Right ventricle myocardium inferior (tissue), 1 donor: ENCODE data around the gene LDLRAD4. TPM values are rescaled to one million over a fixed set of nuclear protein-coding genes. Genes with fewer than 3 reads are reported as not detected.
A peak's percentile ranks its signal among the peaks of the same experiment; 100 is the strongest.

Source experiments
- ATAC-seq: fragments of 200-7000 bp; cut with Tn5 transposase; one replicate; pipeline ENCODE4 v1.9.1; 2020; ENCODE audit warnings: mild to moderate bottlenecking, moderate library complexity
- DNase-seq: peaks from one replicate; pipeline ENCODE4 v3.0.0; 2021; ENCODE audit errors: missing footprints
- intact Hi-C: fragments of 100-400 bp; cut with DNase I; formaldehyde crosslinking; loops from one replicate; pipeline ENCODE4 v1.11.0; 2022
- total RNA-seq: library from RNA; stranded (reverse); fragmentation: NEBNext Ultra II Directional; extraction: Animal tissue kit (Norgen Biotek cat#: 25700); gene quantifications from one replicate; pipeline ENCODE4 v1.2.1, GENCODE V29; 2021
- donor health status: DM: no; HTN: yes; CAD: no; lungs with severe emphysema.

The LDLRAD4 gene
- total RNA-seq, 1 donor from 2014 or later, result 29.6 TPM

DNA sequence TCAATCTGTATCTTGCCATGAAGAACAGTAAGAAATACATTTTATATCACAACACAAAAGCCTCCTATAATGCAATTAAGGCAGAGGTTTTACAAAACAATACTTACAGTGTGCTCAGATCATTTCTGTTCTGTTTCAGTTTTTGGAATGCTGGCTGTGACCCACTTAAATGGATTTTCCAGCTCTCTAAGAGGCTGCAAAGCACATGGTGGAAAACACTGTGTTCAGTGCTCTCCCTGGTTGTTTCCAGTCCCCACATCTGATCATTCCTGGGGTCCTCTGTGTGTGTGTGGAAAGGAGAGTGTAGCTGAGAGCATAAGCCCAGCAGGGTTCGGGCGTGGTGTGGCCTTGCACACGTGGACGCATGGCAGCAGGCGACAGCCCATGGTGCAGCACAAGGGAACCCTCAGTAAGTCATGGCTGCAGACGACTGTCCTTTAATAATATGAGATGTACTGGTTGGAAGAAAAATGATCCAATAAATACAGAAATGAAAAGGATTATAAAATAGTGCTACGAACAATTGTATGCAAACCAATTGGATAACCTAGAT, 412.2 kb downstream of the LDLRAD4 start:
- intact Hi-C loops, result loop anchor here (2.0 to 10.0 kb wide), 3 partner anchors 72 to 516 kb away; no protein-coding TSS in a partner anchor
- no peak for DNase-seq
- ATAC-seq, result no peak

DNA sequence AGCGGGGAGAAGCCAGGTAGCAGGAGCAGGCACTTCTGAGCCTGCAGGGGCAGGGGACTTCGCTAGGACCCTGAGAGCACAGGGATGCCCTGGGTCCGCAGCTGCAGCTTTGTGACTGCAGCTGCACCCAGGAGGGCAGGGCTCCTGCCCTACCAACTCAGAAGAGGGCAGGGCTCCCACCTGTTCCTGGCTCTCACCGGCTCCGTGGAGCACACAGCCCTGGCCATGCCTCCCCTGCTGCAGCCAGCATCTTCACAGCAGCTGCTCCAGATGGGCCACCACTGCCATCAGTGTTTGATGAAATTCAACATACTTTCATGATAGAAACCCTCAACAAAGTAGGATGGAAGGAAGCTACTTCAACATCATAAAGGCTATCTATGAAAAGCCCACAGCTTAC, 415.1 kb downstream of the LDLRAD4 start:
- ATAC-seq (no peak), DNase-seq (no peak)
- intact Hi-C loops, result loop anchor here (10.0 kb wide), 1 partner anchor 519 kb away; no protein-coding TSS in a partner anchor

GRCh38 chr18:13635046-13635445, 416.5 kb downstream of the LDLRAD4 start:
- peak; percentile 67 for ATAC-seq
- intact Hi-C loops, result loop anchor here (10.0 kb wide), 1 partner anchor 520 kb away; no protein-coding TSS in a partner anchor
- DNase-seq, result peak; percentile 64

DNA sequence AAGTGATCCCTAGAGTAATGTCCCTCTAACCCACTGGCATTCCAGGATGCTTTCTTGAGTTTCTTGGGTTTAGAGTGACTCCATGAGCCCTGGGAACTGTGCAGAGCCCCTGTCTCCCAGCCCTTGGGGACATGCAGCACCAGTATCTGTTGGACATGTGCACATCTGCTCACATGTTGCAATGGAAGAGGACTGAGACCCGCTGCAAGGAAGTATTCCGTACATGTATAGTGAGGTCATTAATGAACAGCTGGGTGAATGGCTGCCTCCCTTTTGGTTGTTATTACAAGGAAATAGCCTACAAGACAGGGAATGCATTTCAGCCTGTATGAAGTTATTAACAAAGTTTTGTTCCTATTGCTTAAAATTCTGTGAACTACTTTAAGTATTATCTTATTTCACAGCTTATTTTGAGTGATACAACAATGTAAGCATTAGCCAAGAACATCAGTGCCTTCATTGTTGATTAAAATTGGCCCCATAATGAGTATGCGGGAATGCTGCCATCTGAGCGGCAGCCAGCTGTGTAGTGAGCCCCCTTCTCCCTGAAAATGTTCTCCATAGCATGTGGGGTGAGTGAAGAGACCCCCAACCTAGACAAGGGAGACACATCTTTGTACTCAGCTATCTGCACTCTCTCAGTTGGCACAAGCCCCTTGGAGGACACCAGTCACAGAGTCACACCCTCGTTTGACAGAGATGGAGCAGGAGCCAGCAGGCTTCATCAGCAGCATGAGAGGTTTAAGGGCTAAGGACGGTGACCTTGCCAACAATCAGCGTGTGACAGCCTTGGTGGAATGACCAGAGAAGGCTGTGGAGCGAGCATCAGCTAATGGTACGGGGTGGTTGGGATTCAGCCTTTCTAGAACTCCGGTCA, 420.4 kb downstream of the LDLRAD4 start:
- intact Hi-C loops, result loop anchor here (10.0 kb wide), 1 partner anchor 524 kb away; no protein-coding TSS in a partner anchor
- ATAC-seq (peak; percentile 74), DNase-seq (peak; percentile 54)

DNA sequence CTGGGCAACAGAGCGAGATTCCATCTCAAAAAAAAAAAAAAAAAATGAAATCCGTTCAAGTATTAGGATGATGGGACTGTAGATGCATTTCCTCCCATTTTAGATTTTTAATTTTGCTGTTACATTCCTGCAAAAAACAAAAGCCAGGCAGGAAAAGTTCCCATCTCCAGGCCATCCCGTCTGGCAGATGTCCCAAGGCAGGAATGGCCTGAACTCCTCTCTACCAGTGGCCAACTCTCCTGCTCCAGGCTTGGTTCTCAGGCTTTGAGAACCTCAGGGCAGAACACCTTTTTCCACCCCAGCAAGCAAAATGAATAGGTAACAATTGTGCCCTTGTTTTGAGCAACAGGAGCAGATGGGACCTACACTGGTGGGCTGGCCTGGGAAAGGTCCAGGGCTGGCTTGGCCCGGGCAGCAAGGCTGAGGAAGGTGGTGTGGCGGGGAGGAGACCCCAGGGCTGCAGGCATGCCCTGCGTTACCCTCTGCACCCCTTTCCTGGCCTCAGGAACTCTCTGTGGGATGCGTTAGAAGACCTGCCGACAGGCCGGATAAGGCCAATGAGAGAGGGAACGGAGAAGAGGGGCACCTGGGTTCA, 421.8 kb downstream of the LDLRAD4 start:
- no peak for ATAC-seq
- DNase-seq, result peak; percentile 39
- intact Hi-C loops, result loop anchor here (2.0 kb wide), 1 partner anchor 86 kb away; the partner anchor contains the start of genes FAM210A and RNMT

DNA sequence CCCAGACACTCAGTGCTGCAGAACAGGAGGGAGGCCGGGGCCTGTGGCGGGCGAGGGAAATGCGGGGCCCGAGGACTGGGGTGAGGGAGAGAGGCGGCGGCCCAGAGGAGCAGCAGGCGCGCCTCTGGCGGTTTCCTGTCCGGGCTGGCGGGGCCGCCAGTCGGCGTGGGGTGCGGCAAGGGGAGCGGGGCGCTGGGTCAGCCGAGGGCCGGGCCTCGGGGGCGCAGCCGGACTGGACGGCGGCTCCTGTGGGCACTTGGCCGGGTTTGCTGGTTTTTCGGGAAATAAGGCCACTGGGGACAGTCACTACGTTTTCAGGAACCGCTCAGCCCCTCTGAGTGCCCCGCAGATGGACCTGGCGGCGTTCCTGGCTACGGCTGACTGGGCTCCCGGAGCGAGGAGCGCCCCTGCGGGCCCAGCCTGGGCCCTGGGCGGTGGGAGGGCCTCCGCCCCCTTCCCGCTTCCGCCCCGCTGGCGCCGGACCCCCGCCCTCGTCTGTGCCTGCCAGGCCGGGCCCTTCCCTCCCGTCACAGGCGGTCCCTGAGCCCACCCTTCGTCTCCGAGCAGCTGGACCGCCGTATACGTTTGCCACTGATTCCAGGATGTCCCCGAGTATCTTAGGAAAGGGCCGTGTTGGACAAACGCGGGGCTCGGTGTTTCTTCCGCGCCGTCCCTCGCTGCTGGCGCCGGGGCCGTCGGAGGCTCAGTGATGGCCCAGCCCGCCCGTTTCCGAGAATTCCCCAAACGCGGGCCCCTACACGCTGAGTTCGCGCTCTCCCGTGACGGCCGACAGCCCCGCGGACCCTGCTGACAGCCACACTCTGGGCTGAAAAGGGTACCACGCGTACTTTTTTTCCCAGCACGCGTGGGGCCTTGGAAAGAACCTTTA, 423.2 kb downstream of the LDLRAD4 start:
- ATAC-seq (peak; percentile 61), DNase-seq (peak; percentile 79)
- intact Hi-C loops, result loop anchor here (2.0 kb wide), 1 partner anchor 85 kb away; the partner anchor contains the start of genes FAM210A and RNMT

- ATAC-seq, result no peak
- intact Hi-C loops, result no loop called here
- DNase-seq, result peak; percentile 65
Measured at GRCh38 chr18:13642440-13642827, 423.9 kb downstream of the LDLRAD4 start.

- ATAC-seq (no peak), DNase-seq (no peak)
- intact Hi-C loops, result no loop called here
Measured at GRCh38 chr18:13643261-13643751, 424.7 kb downstream of the LDLRAD4 start.

DNA sequence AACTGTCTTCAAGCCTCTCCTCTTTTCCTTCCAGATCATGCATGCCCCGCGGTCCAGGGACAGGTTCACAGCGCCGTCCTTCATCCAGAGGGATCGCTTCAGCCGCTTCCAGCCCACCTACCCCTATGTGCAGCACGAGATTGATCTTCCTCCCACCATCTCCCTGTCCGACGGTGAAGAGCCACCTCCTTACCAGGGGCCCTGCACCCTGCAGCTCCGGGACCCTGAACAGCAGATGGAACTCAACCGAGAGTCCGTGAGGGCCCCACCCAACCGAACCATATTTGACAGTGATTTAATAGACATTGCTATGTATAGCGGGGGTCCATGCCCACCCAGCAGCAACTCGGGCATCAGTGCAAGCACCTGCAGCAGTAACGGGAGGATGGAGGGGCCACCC, 426.5 kb downstream of the LDLRAD4 start:
- intact Hi-C loops, result no loop called here
- DNase-seq (no peak), ATAC-seq (no peak)

DNA sequence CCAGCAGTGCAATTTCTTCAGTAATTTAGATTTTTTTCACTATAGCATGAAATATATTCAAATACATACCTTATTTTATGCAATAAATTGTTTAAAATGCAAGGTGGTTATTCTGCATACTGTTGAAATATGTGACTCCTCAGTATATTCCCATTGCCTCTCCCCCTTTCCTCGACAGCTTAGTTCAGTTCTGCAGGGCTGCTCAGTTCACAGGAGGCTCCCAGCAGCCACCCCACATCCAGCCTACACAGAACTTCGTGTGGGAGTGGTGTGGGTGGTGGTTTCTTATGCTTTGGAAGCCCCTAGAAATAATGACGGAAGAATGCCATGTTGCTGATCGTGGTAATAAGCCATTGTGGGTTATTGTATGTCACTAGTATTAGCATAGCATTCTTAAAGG, 428.1 kb downstream of the LDLRAD4 start:
- DNase-seq (no peak), ATAC-seq (no peak)
- intact Hi-C loops, result no loop called here

GRCh38 chr18:13647761-13648160, 429.2 kb downstream of the LDLRAD4 start:
- no peak for ATAC-seq
- intact Hi-C loops, result no loop called here
- DNase-seq, result no peak

DNA sequence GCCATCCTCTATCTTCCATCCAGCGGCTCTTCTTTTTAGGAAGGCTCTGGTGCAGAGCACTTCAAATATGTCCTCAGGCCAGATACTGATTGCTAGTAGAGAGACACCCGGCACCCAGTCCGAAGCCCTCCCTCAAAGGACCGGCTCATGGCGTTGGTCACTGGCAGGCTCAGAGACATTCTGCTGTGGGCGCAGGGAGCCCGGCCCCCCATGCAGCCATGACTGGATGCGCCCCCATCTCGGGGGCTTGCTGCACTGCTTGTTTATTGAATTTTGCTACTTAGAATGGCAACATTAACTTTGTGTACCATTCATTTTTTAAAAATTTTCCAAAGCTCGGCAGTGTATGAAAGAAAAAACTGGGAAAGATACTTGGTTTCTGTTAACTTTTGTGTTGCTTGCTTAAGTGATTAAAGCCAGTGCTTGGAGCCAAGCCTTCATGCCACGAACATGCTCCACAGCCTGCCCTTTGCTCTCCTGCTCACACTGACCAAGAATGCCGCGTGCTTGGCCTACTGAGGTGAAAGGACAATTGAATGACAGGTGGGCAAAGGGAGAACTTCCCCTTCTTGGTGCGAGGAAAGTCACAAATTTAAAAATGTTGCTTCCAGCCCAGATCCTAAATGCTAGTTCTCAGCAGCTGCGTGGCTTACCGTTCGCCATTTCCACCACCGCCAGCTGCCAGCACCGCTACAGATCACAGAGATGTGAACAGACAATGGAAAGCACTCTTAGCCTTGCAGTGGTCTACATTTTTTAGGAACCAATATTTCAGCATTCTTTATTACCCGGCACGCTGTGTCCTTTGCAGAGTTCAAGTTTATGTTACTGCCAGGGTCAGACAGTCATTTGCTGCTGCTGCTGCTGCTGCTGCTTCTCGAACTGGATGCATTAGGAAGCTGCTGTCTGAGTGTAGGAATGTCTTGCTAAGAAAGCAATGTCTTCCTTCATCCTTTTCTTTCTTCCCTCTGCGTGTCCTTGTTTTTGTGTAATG, 431.1 kb downstream of the LDLRAD4 start:
- ATAC-seq (no peak), DNase-seq (no peak)

GRCh38 chr18:13653746-13654433, 435.3 kb downstream of the LDLRAD4 start:
- DNase-seq, result no peak
- peak; percentile 42 for ATAC-seq
- intact Hi-C loops, result no loop called here

More for the DNA sequence above, 431.1 kb downstream of the LDLRAD4 start:
- intact Hi-C loops, result no loop called here

DNA sequence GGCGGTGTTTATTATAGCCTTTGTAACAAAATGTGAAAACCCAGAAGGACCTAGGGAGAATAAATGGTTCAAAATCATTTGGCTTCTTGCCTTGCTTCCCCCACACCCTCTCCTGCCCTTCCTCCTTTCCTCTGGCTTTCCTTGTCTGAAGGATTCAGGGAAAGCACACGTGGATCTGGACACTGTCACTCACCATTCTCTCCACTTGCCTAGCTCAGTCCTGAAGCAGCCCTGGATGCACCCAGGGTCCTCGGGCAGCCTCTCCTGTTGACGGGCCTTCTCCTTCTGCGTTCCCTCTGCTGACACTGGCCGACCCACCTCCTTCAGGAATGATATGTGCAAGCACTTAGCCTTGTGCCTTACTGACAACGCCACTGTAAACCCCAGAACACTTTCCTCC, 439.4 kb downstream of the LDLRAD4 start:
- intact Hi-C loops, result no loop called here
- DNase-seq, result no peak
- ATAC-seq, result no peak

DNA sequence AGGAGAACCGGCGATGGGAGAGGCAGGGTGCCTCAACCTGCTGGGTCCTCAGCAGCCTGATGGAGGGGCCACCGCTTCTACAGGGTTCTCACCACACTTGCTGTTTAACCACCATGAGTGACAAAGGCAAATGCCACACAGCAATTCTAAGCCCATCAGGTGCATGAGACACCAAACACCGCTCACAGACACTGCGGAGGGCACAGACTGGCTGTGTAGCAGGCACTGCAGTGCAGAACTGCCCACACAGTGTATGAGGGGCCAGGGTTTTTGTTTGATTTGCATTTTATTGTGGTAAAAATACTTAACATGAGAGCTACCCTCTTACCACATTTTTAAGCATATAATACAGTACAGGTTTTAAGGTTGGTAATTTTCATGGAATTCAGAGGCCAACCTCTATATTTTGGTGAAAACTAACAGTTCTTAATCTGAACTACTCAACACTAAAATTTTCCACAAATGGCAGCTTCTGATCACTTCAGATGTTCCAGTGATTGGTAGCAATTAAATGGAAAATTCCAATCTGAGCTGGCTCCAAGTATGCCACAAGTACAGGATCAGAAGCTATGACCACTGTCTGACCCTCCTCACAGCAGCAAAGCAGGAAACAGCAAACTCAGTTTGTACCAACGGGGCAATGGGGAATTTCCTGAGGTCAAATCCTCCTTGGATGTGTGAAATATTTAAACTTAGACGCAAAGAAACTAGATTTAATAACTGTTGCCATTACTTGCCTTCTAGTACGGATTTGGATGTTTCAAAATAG, 440.1 kb downstream of the LDLRAD4 start:
- intact Hi-C loops, result no loop called here
- no peak for ATAC-seq

GRCh38 chr18:13660510-13660909, 441.9 kb downstream of the LDLRAD4 start:
- intact Hi-C loops, result no loop called here
- ATAC-seq (peak; percentile 82), DNase-seq (no peak)

More for the DNA sequence above, 440.1 kb downstream of the LDLRAD4 start:
- DNase-seq, result no peak
